Measurements from ENCODE around the gene OR8K1.

OR8K1 gene

DNA sequence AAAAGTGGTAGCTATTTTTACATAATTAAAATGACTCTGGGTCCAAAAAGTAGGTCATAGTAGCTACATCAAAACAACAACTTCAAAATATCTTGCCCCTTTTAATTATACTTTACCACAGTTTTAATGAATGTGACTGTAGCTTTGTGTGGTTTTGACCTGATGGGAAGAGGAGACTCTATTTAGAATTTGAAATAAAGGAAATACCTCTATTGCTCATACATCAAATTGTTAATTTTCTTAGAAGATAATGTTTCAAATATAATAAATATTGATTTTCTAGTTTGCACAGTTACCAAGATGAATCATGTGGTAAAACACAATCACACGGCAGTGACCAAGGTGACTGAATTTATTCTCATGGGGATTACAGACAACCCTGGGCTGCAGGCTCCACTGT, at the start of gene OR8K1:
Gene OR8K1, plus strand, starts transcription at position 301 of the 400 bp plus-strand sequence. Its CDS starts 0 bp downstream, at position 301.
- no peak for DNase-seq

- no peak for DNase-seq
Measured at GRCh38 chr11:56296898-56297297, 48.9 kb upstream of the OR8K1 start.

- DNase-seq: no peak
Measured at GRCh38 chr11:56307836-56308235, 38.0 kb upstream of the OR8K1 start.

- no peak for DNase-seq
Measured at GRCh38 chr11:56314844-56315243, 31.0 kb upstream of the OR8K1 start, which contains the start of gene OR8K3. Gene OR8K3, plus strand, starts transcription at chr11:56315144. Its CDS starts 3,163 bp downstream, at chr11:56318307.

DNA sequence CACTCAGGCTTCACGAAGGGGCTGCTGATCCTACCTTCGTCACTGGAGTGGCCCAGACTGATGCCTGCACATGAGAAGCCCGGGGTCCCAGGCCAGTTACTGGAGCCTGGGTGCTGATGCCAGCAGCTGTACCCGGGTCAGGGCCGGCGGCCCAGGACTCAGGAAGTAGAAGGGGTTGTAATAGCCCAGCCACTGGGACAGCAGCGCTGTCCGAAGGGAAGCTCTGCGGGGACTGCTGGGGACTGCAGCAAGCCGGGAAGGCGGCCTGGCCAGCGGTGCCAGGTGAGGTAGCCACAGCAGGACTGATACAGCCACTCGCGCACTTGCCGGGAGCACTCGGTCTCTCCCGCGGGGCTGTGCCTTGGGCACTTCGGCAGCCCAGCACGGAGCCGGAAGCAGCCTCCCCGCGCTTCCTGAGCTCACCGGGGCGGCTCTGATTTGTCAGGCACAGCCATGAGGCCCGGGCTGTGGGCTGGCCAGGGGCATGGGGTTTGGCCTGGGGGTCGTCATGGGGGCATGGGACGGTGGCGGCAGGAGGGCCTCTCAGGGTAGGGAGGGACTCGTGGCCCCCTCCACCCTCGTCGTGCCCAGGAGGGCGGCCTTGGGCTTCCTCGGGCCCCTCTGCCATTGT, 13.9 kb upstream of the OR8K1 start:
- DNase-seq: no peak

GRCh38 chr11:56333156-56333555, 12.7 kb upstream of the OR8K1 start:
- DNase-seq: no peak

DNA sequence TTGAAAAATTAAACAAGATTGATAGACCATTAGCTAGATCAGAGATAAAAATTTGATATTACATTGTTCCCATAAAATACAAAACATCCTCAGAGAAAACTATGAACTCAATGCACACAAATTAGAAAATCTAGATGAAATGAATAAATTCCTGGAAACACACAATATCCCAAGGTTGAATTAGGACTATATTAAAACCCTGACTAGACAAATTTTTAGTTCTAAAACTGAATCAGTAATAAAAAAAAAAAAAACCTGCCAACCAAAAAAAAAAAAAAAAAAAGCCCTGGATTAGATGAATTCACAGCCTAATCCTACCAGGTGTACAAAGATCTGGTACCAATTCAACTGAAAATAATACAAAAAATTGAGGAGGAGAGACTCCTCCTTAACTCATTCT, 5.5 kb upstream of the OR8K1 start:
- DNase-seq: no peak

- no peak for DNase-seq
Measured at GRCh38 chr11:56353991-56354390, 8.2 kb downstream of the OR8K1 start, which contains the start of gene OR8J1. Gene OR8J1, plus strand, starts transcription at chr11:56354291. Its CDS starts 5,956 bp downstream, at chr11:56360247.

- no peak for DNase-seq
Measured at GRCh38 chr11:56375324-56375723, 29.5 kb downstream of the OR8K1 start, which contains the start of gene OR8U1. Gene OR8U1, plus strand, starts transcription at chr11:56375624. Its CDS starts 0 bp downstream, at chr11:56375624.

GRCh38 chr11:56380120-56380519, 34.3 kb downstream of the OR8K1 start:
- DNase-seq: no peak

DNA sequence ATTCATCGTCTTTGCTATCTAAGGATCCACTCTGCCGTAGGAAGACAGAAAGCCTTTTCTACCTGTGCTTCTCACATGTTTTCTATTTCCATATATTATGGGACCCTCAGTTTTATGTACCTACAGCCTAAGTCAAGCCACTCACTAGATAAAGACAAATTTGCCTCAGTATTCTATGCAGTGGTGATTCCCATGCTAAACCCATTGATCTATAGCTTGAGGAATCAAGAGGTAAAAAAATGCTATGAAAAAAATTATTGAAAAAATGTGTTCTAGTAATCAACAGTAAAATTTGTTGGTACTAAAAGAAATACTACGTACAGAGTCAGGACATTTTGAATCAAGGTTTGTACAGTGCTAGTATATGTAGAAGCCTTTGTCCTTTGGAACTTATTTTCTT, 48.5 kb downstream of the OR8K1 start:
- no peak for DNase-seq

- DNase-seq: no peak
Measured at GRCh38 chr11:56396047-56396446, 50.2 kb downstream of the OR8K1 start.

Data from CD4-positive, alpha-beta T cell treated with Interleukin-10 for 1 hour (primary cell).